ENCODE data around the gene MSI2.

DNA sequence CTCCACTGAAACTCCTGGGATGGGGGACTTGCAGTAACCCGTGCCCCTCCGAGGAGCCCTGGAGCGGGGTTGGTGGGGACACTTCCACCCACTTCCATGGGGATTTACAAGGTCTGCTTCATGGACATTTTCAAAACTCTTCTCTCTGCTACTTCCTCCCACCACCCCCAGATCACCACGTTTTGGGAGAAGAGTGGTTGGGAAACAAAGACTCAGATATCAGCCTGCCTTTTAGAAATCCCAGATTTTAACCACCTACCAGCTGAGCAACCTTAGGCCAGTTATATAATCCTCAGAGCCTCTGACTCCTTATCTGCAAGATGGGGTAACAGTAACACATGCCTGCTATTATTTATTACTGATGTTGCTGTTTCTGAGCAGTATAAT lies 304.0 kb downstream of the MSI2 start:
- TF ChIP-seq YY1 (IDR thresholded peaks at IDR 0.05; ENCODE audit: insufficient read depth, insufficient read length): no peak
- TF ChIP-seq ZNF274 (IDR thresholded peaks at IDR 0.05; ENCODE audit: low read depth, low read length): no peak
- no peak for TF ChIP-seq SUZ12 (IDR thresholded peaks at IDR 0.05; ENCODE audit: extremely low read depth, insufficient read depth, insufficient read length)
